ENCODE data around the gene PDS5B.
A peak's percentile ranks its signal among the peaks of the same experiment; 100 is the strongest.
"Not testable (repeated sequence)": the region's sequence is repeated elsewhere in the genome, so short reads cannot be mapped to it uniquely, and the experiment has no call there.

PDS5B gene

GRCh38 chr13:32586080-32586900, at the start of gene PDS5B:
PDS5B (plus strand) TSS chr13:32586452; CDS start chr13:32648773, 62,321 bp downstream.
- DNase-seq, result peak; percentile 90

- DNase-seq, result no peak
Measured at GRCh38 chr13:32537580-32538142, 48.6 kb upstream of the PDS5B start.

GRCh38 chr13:32538143-32538620, 48.1 kb upstream of the PDS5B start:
- DNase-seq, result peak in 1 of 2 experiments; percentile 53

GRCh38 chr13:32538621-32539246, 47.5 kb upstream of the PDS5B start, which contains the start of gene N4BP2L2:
N4BP2L2 (minus strand) TSS chr13:32538795; CDS start chr13:32537027, 1,768 bp downstream.
- DNase-seq, result peak; percentile 82 to 97

GRCh38 chr13:32542221-32542620, 44.0 kb upstream of the PDS5B start:
- no peak for DNase-seq

GRCh38 chr13:32545083-32545482, 41.2 kb upstream of the PDS5B start:
- no peak for DNase-seq

GRCh38 chr13:32548837-32549236, 37.4 kb upstream of the PDS5B start:
- DNase-seq, result no peak

- no peak for DNase-seq
Measured at GRCh38 chr13:32549788-32550187, 36.5 kb upstream of the PDS5B start.

GRCh38 chr13:32553720-32554119, 32.5 kb upstream of the PDS5B start:
- no peak for DNase-seq

- no peak for DNase-seq
Measured at GRCh38 chr13:32555613-32556012, 30.6 kb upstream of the PDS5B start.

GRCh38 chr13:32560842-32561241, 25.4 kb upstream of the PDS5B start:
- DNase-seq, result not testable (repeated sequence)

GRCh38 chr13:32575687-32576086, 10.6 kb upstream of the PDS5B start:
- DNase-seq, result not testable (repeated sequence)

- no peak for DNase-seq
Measured at GRCh38 chr13:32577032-32577431, 9.2 kb upstream of the PDS5B start.

GRCh38 chr13:32581177-32581786, 5.0 kb upstream of the PDS5B start:
- DNase-seq, result peak in 1 of 2 experiments; percentile 26

GRCh38 chr13:32582281-32582680, 4.0 kb upstream of the PDS5B start:
- DNase-seq, result no peak

- no peak for DNase-seq
Measured at GRCh38 chr13:32582991-32583390, 3.3 kb upstream of the PDS5B start.

- DNase-seq, result no peak
Measured at GRCh38 chr13:32585550-32586079, 637 bp upstream of the PDS5B start.

- DNase-seq, result peak; percentile 52 to 74
Measured at GRCh38 chr13:32587011-32587810, 959 bp downstream of the PDS5B start.

GRCh38 chr13:32587811-32588170, 1.5 kb downstream of the PDS5B start:
- DNase-seq, result peak in 1 of 2 experiments; percentile 19

GRCh38 chr13:32588736-32589135, 2.5 kb downstream of the PDS5B start:
- no peak for DNase-seq

- DNase-seq, result no peak
Measured at GRCh38 chr13:32589471-32589870, 3.2 kb downstream of the PDS5B start.

GRCh38 chr13:32590266-32590665, 4.0 kb downstream of the PDS5B start:
- no peak for DNase-seq

Data from NCI-H524 (cell line).